PFSK-1 (cell line): Measurements from ENCODE around the gene SLC16A7.

Experiments used
- FOXP2 ChIP-seq: optimal IDR thresholded peaks from 2 replicates; pipeline ENCODE3; 2011; ENCODE audit warnings: borderline replicate concordance, control low read depth, inconsistent platforms; ENCODE audit not compliant: insufficient read depth; ENCODE audit errors: extremely low read length, extremely low read depth
- POLR2AphosphoS5 ChIP-seq: IDR thresholded peaks from 2 replicates; pipeline ENCODE4 v1.6.1; 2012; ENCODE audit warnings: low read depth, mild to moderate bottlenecking, control low read depth, low read length, moderate library complexity
- REST ChIP-seq, 2 experiments: IDR thresholded peaks; 2 replicates each; pipeline versions ENCODE4 v1.6.1 to v1.8.0; 2011 to 2012; ENCODE audit warnings: low read depth in 2 of 2, low read length in 2 of 2, control low read depth in 1 of 2, inconsistent platforms in 1 of 2, mild to moderate bottlenecking in 1 of 2, moderate library complexity in 1 of 2; ENCODE audit not compliant: insufficient read depth in 1 of 2
- SIN3A ChIP-seq: IDR thresholded peaks from 2 replicates; pipeline ENCODE4 v1.6.1; 2012; ENCODE audit warnings: mild to moderate bottlenecking, low read length, moderate library complexity, borderline replicate concordance; ENCODE audit not compliant: insufficient read depth
- TAF1 ChIP-seq: IDR thresholded peaks from 2 replicates; pipeline ENCODE4 v1.6.1; 2012; ENCODE audit warnings: low read length, control low read depth, borderline replicate concordance; ENCODE audit not compliant: insufficient read depth

The SLC16A7 gene

DNA sequence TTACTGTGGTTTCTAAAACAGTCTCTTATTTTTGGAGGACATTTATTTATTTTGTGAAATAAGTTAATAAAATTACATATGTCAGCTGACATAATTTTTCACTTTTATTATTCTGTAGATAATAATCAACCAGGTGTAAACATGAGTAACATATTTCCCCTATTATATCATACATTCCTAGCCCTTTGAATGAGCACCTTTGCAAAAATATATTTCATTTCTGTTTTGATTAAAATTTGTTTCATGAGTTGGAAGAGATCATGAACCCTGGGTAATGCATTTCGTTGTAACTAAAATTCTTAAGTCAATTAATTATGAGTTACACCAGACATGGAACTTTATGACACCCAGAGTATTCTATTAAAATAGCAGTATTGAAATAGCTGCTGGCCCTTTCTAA is 56.3 kb downstream of the SLC16A7 start:
- TF ChIP-seq REST (IDR thresholded peaks at IDR 0.05; ENCODE audit: insufficient read depth in 1 of 2, low read depth in 2 of 2, low read length in 2 of 2), result no peak
- TF ChIP-seq POLR2AphosphoS5, result no peak
- TF ChIP-seq FOXP2, result no peak
- no peak for TF ChIP-seq SIN3A
- no peak for TF ChIP-seq TAF1

GRCh38 chr12:59654061-59654460 is 58.2 kb downstream of the SLC16A7 start:
- no peak for TF ChIP-seq TAF1

DNA sequence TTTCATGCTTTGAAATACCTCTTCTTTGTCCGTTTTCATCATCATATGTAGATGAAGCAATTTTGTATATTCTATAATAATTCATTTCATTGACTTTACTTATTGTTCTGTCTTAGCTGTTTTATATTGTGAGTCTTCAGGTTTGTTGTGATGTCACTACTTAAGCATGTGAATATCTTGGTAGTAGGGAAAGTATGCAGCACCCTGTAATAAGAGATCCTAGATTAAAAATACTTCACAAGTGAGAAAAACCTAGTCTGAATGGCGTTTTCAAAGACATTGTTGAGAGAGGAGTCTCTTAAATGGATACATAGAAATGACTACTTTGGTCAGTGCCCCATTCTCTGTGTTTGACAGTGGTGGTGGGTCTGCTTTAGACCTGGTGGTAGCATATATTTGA is 61.4 kb downstream of the SLC16A7 start:
- no peak for TF ChIP-seq SIN3A
- TF ChIP-seq TAF1, result no peak
- TF ChIP-seq REST (IDR thresholded peaks at IDR 0.05; ENCODE audit: insufficient read depth in 1 of 2, low read depth in 2 of 2, low read length in 2 of 2), result no peak
- TF ChIP-seq FOXP2, result no peak
- no peak for TF ChIP-seq POLR2AphosphoS5

DNA sequence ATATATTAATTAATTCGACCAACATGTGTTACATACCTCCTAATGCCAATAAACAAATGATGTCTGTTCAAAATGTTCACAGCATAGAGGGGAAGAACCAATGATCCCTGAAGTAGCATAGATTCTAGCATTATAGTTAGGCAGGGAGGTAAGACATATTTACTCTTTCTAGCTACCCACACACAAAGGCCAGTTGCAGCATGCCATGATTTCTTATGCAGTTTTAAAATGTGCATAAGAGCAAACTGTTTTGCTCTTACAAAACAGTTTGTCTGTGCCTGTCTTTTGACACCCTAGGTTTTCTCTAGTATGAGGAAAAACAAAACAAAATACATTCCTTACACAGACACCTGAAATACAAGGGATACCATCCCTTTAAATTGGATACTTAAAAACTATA is 61.9 kb downstream of the SLC16A7 start:
- TF ChIP-seq REST (IDR thresholded peaks at IDR 0.05; ENCODE audit: insufficient read depth in 1 of 2, low read depth in 2 of 2, low read length in 2 of 2) (no peak), FOXP2 (no peak), POLR2AphosphoS5 (no peak), SIN3A (no peak), TAF1 (no peak)

DNA sequence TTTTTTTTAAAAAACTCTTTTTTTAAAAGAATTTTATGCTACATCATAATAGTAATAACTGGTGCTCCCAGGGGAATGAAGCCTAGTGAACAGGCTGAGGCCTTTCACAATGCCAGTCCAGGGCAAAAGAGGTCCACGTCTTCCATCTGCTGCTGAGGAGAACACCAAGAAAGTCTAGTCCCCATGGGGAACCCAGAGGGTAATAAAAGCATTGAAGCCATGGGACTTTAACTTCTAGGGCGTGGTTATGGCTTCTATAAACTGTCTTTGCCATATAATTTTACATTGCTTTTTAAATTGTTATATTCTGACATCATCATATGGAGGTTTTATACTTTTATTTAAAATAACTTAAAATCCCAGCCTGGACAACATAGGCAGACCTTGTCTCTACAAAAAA is 64.3 kb downstream of the SLC16A7 start:
- TF ChIP-seq FOXP2 (no peak), REST (IDR thresholded peaks at IDR 0.05; ENCODE audit: insufficient read depth in 1 of 2, low read depth in 2 of 2, low read length in 2 of 2) (no peak), SIN3A (no peak), POLR2AphosphoS5 (no peak), TAF1 (no peak)
